Measurements from ENCODE around the gene JMJD7.

JMJD7 gene

DNA sequence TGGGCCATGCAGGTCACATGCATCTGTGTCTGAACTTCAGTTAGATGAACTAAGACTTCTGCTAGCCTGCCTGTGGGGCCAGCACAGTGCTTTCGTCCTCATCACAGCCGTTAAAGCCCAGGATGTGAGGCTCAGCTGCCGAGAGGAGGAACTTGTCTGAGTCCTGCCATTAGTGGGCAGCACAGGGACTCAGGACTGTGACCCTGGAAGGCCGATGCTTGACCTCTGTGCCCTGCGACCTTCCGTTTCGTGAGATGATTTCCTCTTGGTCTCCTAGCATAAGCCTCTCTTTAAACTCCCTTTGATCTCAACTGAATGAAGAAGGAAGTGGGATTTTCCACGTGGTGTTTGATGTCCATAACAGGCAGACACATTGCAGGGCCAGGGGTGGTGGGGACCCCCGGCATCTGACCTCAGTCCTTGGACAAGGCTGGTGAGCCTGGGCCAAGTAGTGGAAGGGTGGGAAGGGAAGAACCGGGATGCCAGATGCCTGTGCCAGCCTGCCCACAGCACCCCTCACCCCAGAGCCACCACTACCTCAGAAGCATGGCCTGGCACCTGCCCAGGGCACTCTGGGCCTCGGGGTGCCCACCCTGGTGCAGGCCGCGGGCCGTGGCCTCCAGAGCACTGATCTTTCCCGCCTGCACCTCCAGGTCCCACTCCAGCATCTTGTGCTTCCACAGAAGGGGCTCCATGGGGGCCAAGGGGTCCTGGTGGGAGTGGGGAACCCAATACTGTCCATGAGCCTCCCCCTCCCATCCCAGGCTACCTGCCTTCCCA lies 32.3 kb downstream of the JMJD7 start:
- in situ Hi-C loops (cut with MboI; ENCODE audit: low sequenced_read_pairs) = no loop called here
- no peaks in the 10 kb centered on the region for H3K9me3 ChIP-seq
- no peaks in the 10 kb centered on the region for H3K36me3 ChIP-seq (replicated peaks)
- no peaks in the 10 kb centered on the region for H3K4me1 ChIP-seq
- H3K4me3 ChIP-seq = no peak overlapping the region
- no peak for DNase-seq (ENCODE audit: low spot score in 2 of 2)
- no peaks in the 10 kb centered on the region for H3K27me3 ChIP-seq (ENCODE audit: low read depth)

DNA sequence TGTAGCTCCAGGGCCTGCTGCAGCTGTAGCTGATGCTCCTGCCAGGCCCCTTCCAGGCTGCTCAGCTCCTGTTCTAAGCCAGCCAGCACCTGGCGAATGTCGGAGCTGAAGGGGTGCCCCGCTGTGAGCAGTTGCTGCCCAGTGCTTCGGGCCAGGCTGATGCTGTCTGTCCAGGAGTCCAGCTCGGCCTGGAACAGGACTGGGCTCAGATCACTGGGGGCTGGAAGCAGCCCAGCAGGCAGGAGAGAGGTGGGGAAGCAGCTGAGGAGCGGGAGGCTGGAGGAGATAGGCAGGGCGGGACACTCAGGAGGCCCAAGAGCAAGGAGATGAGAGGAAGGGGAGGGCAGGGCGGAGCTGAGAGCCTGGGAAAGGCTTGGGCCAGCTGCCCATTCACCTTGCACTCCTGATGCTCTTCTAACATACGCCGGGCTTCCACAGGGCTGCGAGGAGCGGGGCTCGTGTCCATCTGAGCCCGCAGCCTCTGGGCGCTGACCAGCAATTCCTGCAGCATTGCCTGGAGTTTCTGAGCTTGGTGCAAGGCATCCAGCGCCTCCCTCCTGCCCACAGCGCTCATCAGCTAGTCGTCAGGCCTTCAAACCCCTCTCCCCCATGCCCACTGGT lies 34.0 kb downstream of the JMJD7 start:
- DNase-seq (ENCODE audit: low spot score in 2 of 2) = no peak
- H3K36me3 ChIP-seq (replicated peaks) = no peaks in the 10 kb centered on the region
- no peaks in the 10 kb centered on the region for H3K9me3 ChIP-seq
- H3K4me3 ChIP-seq = no peak overlapping the region
- H3K4me1 ChIP-seq = no peaks in the 10 kb centered on the region
- no peaks in the 10 kb centered on the region for H3K27me3 ChIP-seq (ENCODE audit: low read depth)
- in situ Hi-C loops (cut with MboI; ENCODE audit: low sequenced_read_pairs) = no loop called here

GRCh38 chr15:41862515-41863116 lies 34.7 kb downstream of the JMJD7 start:
- in situ Hi-C loops (cut with MboI; ENCODE audit: low sequenced_read_pairs) = no loop called here
- Histone ChIP-seq H3K27me3 (ENCODE audit: low read depth) (no peaks in the 10 kb centered on the region), H3K4me1 (no peaks in the 10 kb centered on the region), H3K36me3 (replicated peaks) (no peaks in the 10 kb centered on the region), H3K9me3 (no peaks in the 10 kb centered on the region), H3K4me3 (no peak overlapping the region)
- no peak for DNase-seq (ENCODE audit: low spot score in 2 of 2)

- H3K4me3 ChIP-seq = no peak overlapping the region
- H3K27me3 ChIP-seq (ENCODE audit: low read depth) = no peaks in the 10 kb centered on the region
- H3K9me3 ChIP-seq = no peaks in the 10 kb centered on the region
- in situ Hi-C loops (cut with MboI; ENCODE audit: low sequenced_read_pairs) = no loop called here
- DNase-seq (ENCODE audit: low spot score in 2 of 2) = no peak
- H3K36me3 ChIP-seq (replicated peaks) = no peaks in the 10 kb centered on the region
- no peaks in the 10 kb centered on the region for H3K4me1 ChIP-seq
These were observed 37.7 kb downstream of the JMJD7 start for GRCh38 chr15:41865490-41866055.

- in situ Hi-C loops (cut with MboI; ENCODE audit: low sequenced_read_pairs) = no loop called here
- Histone ChIP-seq H3K27me3 (ENCODE audit: low read depth) (no peaks in the 10 kb centered on the region), H3K36me3 (replicated peaks) (no peaks in the 10 kb centered on the region), H3K4me3 (no peak overlapping the region), H3K4me1 (no peaks in the 10 kb centered on the region), H3K9me3 (no peaks in the 10 kb centered on the region)
- DNase-seq (ENCODE audit: low spot score in 2 of 2) = no peak
These were observed 38.4 kb downstream of the JMJD7 start for GRCh38 chr15:41866263-41866703.

GRCh38 chr15:41866872-41867579 lies 39.1 kb downstream of the JMJD7 start:
- no peaks in the 10 kb centered on the region for H3K27me3 ChIP-seq (ENCODE audit: low read depth)
- no peak for DNase-seq (ENCODE audit: low spot score in 2 of 2)

DNA sequence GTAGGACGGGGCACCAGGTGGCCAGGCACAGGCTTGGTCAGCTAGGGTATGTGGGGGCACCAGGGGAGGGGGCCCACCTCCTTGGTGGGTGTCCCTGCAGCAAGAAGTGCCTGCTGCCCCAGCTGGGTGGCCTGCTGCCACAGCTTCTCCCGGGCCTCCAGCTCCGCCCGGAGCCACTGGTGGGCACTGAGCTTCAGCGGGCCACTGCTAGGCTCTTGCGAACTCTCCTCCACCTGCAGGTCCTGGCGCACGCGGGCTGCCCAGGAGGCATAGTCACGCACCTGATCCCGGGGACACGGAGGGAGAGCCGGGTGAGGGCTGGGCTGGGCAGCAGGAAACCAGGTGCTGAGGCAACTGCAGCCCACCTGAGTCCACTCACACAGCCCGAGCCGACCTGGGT lies 40.4 kb downstream of the JMJD7 start:
- Histone ChIP-seq H3K4me1 (no peaks in the 10 kb centered on the region), H3K9me3 (no peaks in the 10 kb centered on the region), H3K4me3 (no peak overlapping the region), H3K36me3 (replicated peaks) (no peaks in the 10 kb centered on the region), H3K27me3 (ENCODE audit: low read depth) (no peaks in the 10 kb centered on the region; the same call in 1 of the 2 replicates)
- DNase-seq (ENCODE audit: low spot score in 2 of 2) = no peak
- in situ Hi-C loops (cut with MboI; ENCODE audit: low sequenced_read_pairs) = no loop called here

More at GRCh38 chr15:41866872-41867579, 39.1 kb downstream of the JMJD7 start:
- in situ Hi-C loops (cut with MboI; ENCODE audit: low sequenced_read_pairs) = no loop called here
- H3K4me3 ChIP-seq = no peak overlapping the region
- H3K36me3 ChIP-seq (replicated peaks) = no peaks in the 10 kb centered on the region
- no peaks in the 10 kb centered on the region for H3K9me3 ChIP-seq
- no peaks in the 10 kb centered on the region for H3K4me1 ChIP-seq

- H3K36me3 ChIP-seq (replicated peaks) = no peaks in the 10 kb centered on the region
- in situ Hi-C loops (cut with MboI; ENCODE audit: low sequenced_read_pairs) = no loop called here
- no peaks in the 10 kb centered on the region for H3K9me3 ChIP-seq
- no peaks in the 10 kb centered on the region; the same call in 1 of the 2 replicates for H3K27me3 ChIP-seq (ENCODE audit: low read depth)
- no peaks in the 10 kb centered on the region for H3K4me1 ChIP-seq
- H3K4me3 ChIP-seq = no peak overlapping the region
- no peak for DNase-seq (ENCODE audit: low spot score in 2 of 2)
These were observed 42.1 kb downstream of the JMJD7 start for GRCh38 chr15:41869770-41870688.

DNA sequence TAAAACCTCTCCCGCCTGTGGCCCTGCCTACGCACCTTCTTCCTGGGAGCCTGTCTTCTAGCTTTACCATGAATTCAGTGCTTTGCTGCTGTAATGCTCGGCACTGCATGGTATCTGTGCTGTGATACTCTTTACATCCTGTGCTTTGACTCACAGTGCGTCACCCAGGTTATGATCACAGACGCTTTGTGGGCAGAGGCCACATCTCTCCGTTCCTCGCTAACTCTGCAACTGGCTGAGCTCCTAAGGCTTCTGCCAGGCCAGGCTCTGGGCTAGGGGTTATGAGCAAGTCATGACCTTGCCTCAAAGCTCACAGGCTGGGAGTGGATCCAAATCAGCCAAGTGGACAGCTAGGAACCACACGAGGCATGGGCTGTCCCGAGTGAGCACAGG lies 42.8 kb downstream of the JMJD7 start:
- Histone ChIP-seq H3K27me3 (ENCODE audit: low read depth) (no peaks in the 10 kb centered on the region; the same call in 1 of the 2 replicates), H3K4me3 (no peak overlapping the region), H3K9me3 (no peaks in the 10 kb centered on the region), H3K4me1 (no peaks in the 10 kb centered on the region), H3K36me3 (replicated peaks) (no peaks in the 10 kb centered on the region)
- in situ Hi-C loops (cut with MboI; ENCODE audit: low sequenced_read_pairs) = no loop called here
- DNase-seq (ENCODE audit: low spot score in 2 of 2) = no peak

DNA sequence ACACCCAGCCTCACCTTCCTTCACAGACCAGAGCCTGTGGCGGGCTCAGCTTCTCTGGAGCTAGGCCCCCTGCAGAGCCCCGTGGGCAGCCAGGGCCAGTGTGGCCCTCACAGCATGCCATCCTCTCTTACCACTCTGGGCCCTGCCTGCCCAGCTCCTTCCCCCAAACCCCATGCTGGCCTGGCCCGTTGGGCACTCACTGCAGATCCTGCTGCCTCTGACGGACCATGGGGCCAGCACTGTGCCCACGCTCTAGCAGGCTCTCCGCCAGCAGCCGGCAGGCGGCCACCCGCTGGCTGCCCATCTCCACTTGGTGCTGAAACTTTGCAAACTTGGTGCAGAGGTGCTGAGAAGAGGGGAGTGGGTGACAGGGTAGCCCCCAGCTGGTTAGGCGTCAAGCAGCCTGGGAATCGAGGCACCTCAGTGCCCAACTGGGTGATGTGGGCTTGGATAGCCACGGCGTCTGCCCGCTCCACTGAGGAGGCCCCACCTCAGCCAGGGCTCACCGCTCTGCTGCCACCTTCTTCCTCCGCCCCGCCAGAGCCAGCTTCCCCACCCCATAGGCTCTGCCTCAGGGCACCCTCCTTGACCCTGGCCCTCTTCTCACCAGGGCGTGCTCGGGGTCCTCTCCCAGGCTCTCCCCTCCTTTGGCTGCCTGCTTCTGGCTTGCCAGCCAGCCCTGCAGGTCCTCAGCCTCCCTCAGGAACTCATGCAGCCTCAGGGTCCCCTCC lies 43.4 kb downstream of the JMJD7 start:
- in situ Hi-C loops (cut with MboI; ENCODE audit: low sequenced_read_pairs) = no loop called here
- no peak for DNase-seq (ENCODE audit: low spot score in 2 of 2)
- Histone ChIP-seq H3K4me3 (no peak overlapping the region), H3K36me3 (replicated peaks) (no peaks in the 10 kb centered on the region), H3K4me1 (no peaks in the 10 kb centered on the region), H3K27me3 (ENCODE audit: low read depth) (no peaks in the 10 kb centered on the region; the same call in 1 of the 2 replicates), H3K9me3 (no peaks in the 10 kb centered on the region)

DNA sequence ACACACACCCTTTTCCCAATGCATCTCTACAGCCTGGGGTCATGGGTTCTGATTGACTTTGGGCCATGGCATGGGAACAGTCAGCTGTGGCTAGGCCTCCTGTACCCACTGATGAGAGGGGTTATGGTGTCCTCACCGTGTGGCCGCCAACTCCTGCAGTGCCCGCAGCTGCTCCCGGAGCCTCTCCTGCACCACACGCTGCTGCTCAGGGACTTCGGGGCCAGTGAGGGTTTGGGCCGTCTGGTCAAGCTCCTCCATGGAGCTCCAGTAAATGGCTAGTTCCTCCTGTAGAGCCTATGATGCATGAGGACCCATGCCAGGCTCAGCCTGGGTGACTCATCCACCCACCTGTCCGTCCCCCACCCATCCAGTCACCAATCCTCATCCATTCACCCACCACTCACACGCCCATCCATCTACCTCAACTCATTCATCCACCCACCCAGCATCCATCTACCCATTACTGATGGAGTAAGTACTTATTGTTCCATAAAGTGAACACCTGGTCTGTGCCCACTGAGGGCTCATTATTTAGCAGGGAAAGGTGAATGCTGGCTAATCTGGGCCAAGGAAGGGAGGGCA lies 44.4 kb downstream of the JMJD7 start:
- in situ Hi-C loops (cut with MboI; ENCODE audit: low sequenced_read_pairs) = no loop called here
- no peak overlapping the region for H3K4me3 ChIP-seq
- no peaks in the 10 kb centered on the region for H3K36me3 ChIP-seq (replicated peaks)
- H3K9me3 ChIP-seq = no peaks in the 10 kb centered on the region
- DNase-seq (ENCODE audit: low spot score in 2 of 2) = no peak
- H3K27me3 ChIP-seq (ENCODE audit: low read depth) = no peaks in the 10 kb centered on the region; the same call in 1 of the 2 replicates
- no peaks in the 10 kb centered on the region for H3K4me1 ChIP-seq

DNA sequence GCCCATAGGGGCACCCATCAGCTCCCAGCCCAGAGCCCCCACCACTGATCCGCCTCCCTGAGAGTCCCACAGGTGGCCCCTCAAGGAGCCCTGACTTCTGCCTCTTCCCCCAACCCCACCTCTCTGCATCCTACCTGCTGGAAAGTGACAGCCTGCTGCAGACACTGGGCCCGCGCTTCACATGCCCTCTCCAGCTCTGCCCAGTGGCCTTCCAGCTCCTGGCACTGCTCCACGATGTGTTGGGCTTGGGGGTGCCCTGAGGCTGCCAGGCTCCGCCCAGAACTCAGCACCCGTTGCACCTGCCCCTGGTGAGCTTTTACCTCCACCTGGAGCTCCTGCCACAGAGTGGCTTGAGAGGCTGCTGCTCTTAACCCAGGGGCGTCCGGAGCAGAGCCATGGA lies 45.8 kb downstream of the JMJD7 start:
- no peaks in the 10 kb centered on the region for H3K9me3 ChIP-seq
- H3K27me3 ChIP-seq (ENCODE audit: low read depth) = no peaks in the 10 kb centered on the region; the same call in 1 of the 2 replicates
- no peaks in the 10 kb centered on the region for H3K4me1 ChIP-seq
- H3K4me3 ChIP-seq = no peak overlapping the region
- in situ Hi-C loops (cut with MboI; ENCODE audit: low sequenced_read_pairs) = no loop called here
- no peaks in the 10 kb centered on the region for H3K36me3 ChIP-seq (replicated peaks)
- DNase-seq (ENCODE audit: low spot score in 2 of 2) = no peak

All from HAP-1 (cell line).